ENCODE data around the gene HRH3.

Gene HRH3

GRCh38 chr20:62211216-62211615 lies 8.9 kb downstream of the HRH3 start:
- H3K4me3 ChIP-seq (ENCODE audit: low read length), result no peak overlapping the region
- H3K27me3 ChIP-seq (replicated peaks; ENCODE audit: control insufficient read depth, insufficient read depth, low read length), result peaks cover 62% of the 10 kb centered on the region
- peaks cover 12% of the 10 kb centered on the region for H3K4me1 ChIP-seq (ENCODE audit: control insufficient read depth, insufficient read depth, low read length)
- DNase-seq (ENCODE audit: low read depth), result no peak
- H3K36me3 ChIP-seq (ENCODE audit: control insufficient read depth, insufficient read depth, low read length, severe bottlenecking), result no peaks in the 10 kb centered on the region
- no peak overlapping the region for H3K9ac ChIP-seq (ENCODE audit: low read length)
- H3K9me3 ChIP-seq (ENCODE audit: control insufficient read depth, low read length), result no peaks in the 10 kb centered on the region

GRCh38 chr20:62210496-62210855 lies 9.6 kb downstream of the HRH3 start:
- no peaks in the 10 kb centered on the region for H3K36me3 ChIP-seq (ENCODE audit: control insufficient read depth, insufficient read depth, low read length, severe bottlenecking)
- DNase-seq (ENCODE audit: low read depth), result no peak
- peaks cover 57% of the 10 kb centered on the region for H3K27me3 ChIP-seq (replicated peaks; ENCODE audit: control insufficient read depth, insufficient read depth, low read length)
- no peak overlapping the region for H3K9ac ChIP-seq (ENCODE audit: low read length)
- H3K4me1 ChIP-seq (ENCODE audit: control insufficient read depth, insufficient read depth, low read length), result peaks cover 12% of the 10 kb centered on the region
- H3K4me3 ChIP-seq (ENCODE audit: low read length), result no peak overlapping the region
- no peaks in the 10 kb centered on the region for H3K9me3 ChIP-seq (ENCODE audit: control insufficient read depth, low read length)

GRCh38 chr20:62209850-62210495 lies 10.1 kb downstream of the HRH3 start:
- Histone ChIP-seq H3K9me3 (ENCODE audit: control insufficient read depth, low read length) (no peaks in the 10 kb centered on the region), H3K27me3 (replicated peaks; ENCODE audit: control insufficient read depth, insufficient read depth, low read length) (peaks cover 52% of the 10 kb centered on the region), H3K4me1 (ENCODE audit: control insufficient read depth, insufficient read depth, low read length) (peaks cover 12% of the 10 kb centered on the region), H3K36me3 (ENCODE audit: control insufficient read depth, insufficient read depth, low read length, severe bottlenecking) (no peaks in the 10 kb centered on the region), H3K4me3 (ENCODE audit: low read length) (no peak overlapping the region), H3K9ac (ENCODE audit: low read length) (no peak overlapping the region)
- DNase-seq (ENCODE audit: low read depth), result no peak

- Histone ChIP-seq H3K4me3 (ENCODE audit: low read length) (no peak overlapping the region), H3K36me3 (ENCODE audit: control insufficient read depth, insufficient read depth, low read length, severe bottlenecking) (no peaks in the 10 kb centered on the region), H3K9me3 (ENCODE audit: control insufficient read depth, low read length) (no peaks in the 10 kb centered on the region), H3K9ac (ENCODE audit: low read length) (no peak overlapping the region), H3K4me1 (ENCODE audit: control insufficient read depth, insufficient read depth, low read length) (peaks cover 12% of the 10 kb centered on the region), H3K27me3 (replicated peaks; ENCODE audit: control insufficient read depth, insufficient read depth, low read length) (peaks cover 43% of the 10 kb centered on the region)
- no peak for DNase-seq (ENCODE audit: low read depth)
Measured at GRCh38 chr20:62208795-62209755, 11.0 kb downstream of the HRH3 start.

- H3K9ac ChIP-seq (ENCODE audit: low read length), result no peak overlapping the region
- H3K4me1 ChIP-seq (ENCODE audit: control insufficient read depth, insufficient read depth, low read length), result peaks cover 14% of the 10 kb centered on the region
- peaks cover under 1% of the 10 kb centered on the region for H3K36me3 ChIP-seq (ENCODE audit: control insufficient read depth, insufficient read depth, low read length, severe bottlenecking)
- DNase-seq (ENCODE audit: low read depth), result no peak
- H3K9me3 ChIP-seq (ENCODE audit: control insufficient read depth, low read length), result no peaks in the 10 kb centered on the region
- no peak overlapping the region for H3K4me3 ChIP-seq (ENCODE audit: low read length)
- peaks cover 39% of the 10 kb centered on the region for H3K27me3 ChIP-seq (replicated peaks; ENCODE audit: control insufficient read depth, insufficient read depth, low read length)
Measured at GRCh38 chr20:62208061-62208794, 11.8 kb downstream of the HRH3 start.

GRCh38 chr20:62206388-62206775 lies 13.7 kb downstream of the HRH3 start:
- peaks cover 9% of the 10 kb centered on the region for H3K36me3 ChIP-seq (ENCODE audit: control insufficient read depth, insufficient read depth, low read length, severe bottlenecking)
- H3K4me1 ChIP-seq (ENCODE audit: control insufficient read depth, insufficient read depth, low read length), result peaks cover 22% of the 10 kb centered on the region
- no peak overlapping the region for H3K9ac ChIP-seq (ENCODE audit: low read length)
- H3K9me3 ChIP-seq (ENCODE audit: control insufficient read depth, low read length), result no peaks in the 10 kb centered on the region
- no peak for DNase-seq (ENCODE audit: low read depth)
- H3K27me3 ChIP-seq (replicated peaks; ENCODE audit: control insufficient read depth, insufficient read depth, low read length), result peaks cover 27% of the 10 kb centered on the region
- H3K4me3 ChIP-seq (ENCODE audit: low read length), result no peak overlapping the region

- DNase-seq (ENCODE audit: low read depth), result no peak
- no peak overlapping the region for H3K4me3 ChIP-seq (ENCODE audit: low read length)
- peaks cover 15% of the 10 kb centered on the region for H3K36me3 ChIP-seq (ENCODE audit: control insufficient read depth, insufficient read depth, low read length, severe bottlenecking)
- H3K4me1 ChIP-seq (ENCODE audit: control insufficient read depth, insufficient read depth, low read length), result peaks cover 22% of the 10 kb centered on the region
- no peak overlapping the region for H3K9ac ChIP-seq (ENCODE audit: low read length)
- H3K27me3 ChIP-seq (replicated peaks; ENCODE audit: control insufficient read depth, insufficient read depth, low read length), result peaks cover 21% of the 10 kb centered on the region
- H3K9me3 ChIP-seq (ENCODE audit: control insufficient read depth, low read length), result no peaks in the 10 kb centered on the region
Measured at GRCh38 chr20:62205618-62206387, 14.3 kb downstream of the HRH3 start.

GRCh38 chr20:62203378-62204030 lies 16.6 kb downstream of the HRH3 start:
- H3K27me3 ChIP-seq (replicated peaks; ENCODE audit: control insufficient read depth, insufficient read depth, low read length), result no peaks in the 10 kb centered on the region
- no peaks in the 10 kb centered on the region for H3K9me3 ChIP-seq (ENCODE audit: control insufficient read depth, low read length)
- no peak overlapping the region for H3K9ac ChIP-seq (ENCODE audit: low read length)
- H3K36me3 ChIP-seq (ENCODE audit: control insufficient read depth, insufficient read depth, low read length, severe bottlenecking), result peaks cover 35% of the 10 kb centered on the region
- peak; percentile 5 for DNase-seq (ENCODE audit: low read depth)
- H3K4me3 ChIP-seq (ENCODE audit: low read length), result no peak overlapping the region
- H3K4me1 ChIP-seq (ENCODE audit: control insufficient read depth, insufficient read depth, low read length), result peaks cover 22% of the 10 kb centered on the region

GRCh38 chr20:62202676-62203377 lies 17.3 kb downstream of the HRH3 start:
- H3K4me1 ChIP-seq (ENCODE audit: control insufficient read depth, insufficient read depth, low read length), result peaks cover 19% of the 10 kb centered on the region
- no peak overlapping the region for H3K9ac ChIP-seq (ENCODE audit: low read length)
- no peaks in the 10 kb centered on the region for H3K27me3 ChIP-seq (replicated peaks; ENCODE audit: control insufficient read depth, insufficient read depth, low read length)
- peaks cover 42% of the 10 kb centered on the region for H3K36me3 ChIP-seq (ENCODE audit: control insufficient read depth, insufficient read depth, low read length, severe bottlenecking)
- H3K9me3 ChIP-seq (ENCODE audit: control insufficient read depth, low read length), result no peaks in the 10 kb centered on the region
- no peak for DNase-seq (ENCODE audit: low read depth)
- H3K4me3 ChIP-seq (ENCODE audit: low read length), result no peak overlapping the region

GRCh38 chr20:62202083-62202395 lies 18.0 kb downstream of the HRH3 start:
- H3K36me3 ChIP-seq (ENCODE audit: control insufficient read depth, insufficient read depth, low read length, severe bottlenecking), result peaks cover 49% of the 10 kb centered on the region
- H3K27me3 ChIP-seq (replicated peaks; ENCODE audit: control insufficient read depth, insufficient read depth, low read length), result no peaks in the 10 kb centered on the region
- H3K9ac ChIP-seq (ENCODE audit: low read length), result no peak overlapping the region
- no peaks in the 10 kb centered on the region for H3K9me3 ChIP-seq (ENCODE audit: control insufficient read depth, low read length)
- H3K4me1 ChIP-seq (ENCODE audit: control insufficient read depth, insufficient read depth, low read length), result peaks cover 11% of the 10 kb centered on the region
- H3K4me3 ChIP-seq (ENCODE audit: low read length), result no peak overlapping the region
- peak; percentile 24 for DNase-seq (ENCODE audit: low read depth)
